ENCODE measurements around the gene CCDC88C. TPM values are rescaled to one million over a fixed set of nuclear protein-coding genes. Genes with fewer than 3 reads are reported as not detected.
"Not testable (repeated sequence)": the region's sequence is repeated elsewhere in the genome, so short reads cannot be mapped to it uniquely, and the experiment has no call there.

CCDC88C gene
- total RNA-seq: 7.2 and 11.5 TPM in 2 replicates
- polyA plus RNA-seq (2012): 1.0 TPM

- peak; percentile 59 for DNase-seq (ENCODE audit: low read depth)
Observed at GRCh38 chr14:91417120-91417982, at the start of gene CCDC88C. Gene CCDC88C (minus strand): TSS chr14:91417820. CDS start chr14:91417690, 130 bp downstream.

- no peak for DNase-seq (ENCODE audit: low read depth)
Observed at GRCh38 chr14:91466192-91466591, 48.6 kb upstream of the CCDC88C start.

- DNase-seq (ENCODE audit: low read depth): no peak
Observed at GRCh38 chr14:91464615-91465205, 47.1 kb upstream of the CCDC88C start.

GRCh38 chr14:91458612-91459011 is 41.0 kb upstream of the CCDC88C start:
- DNase-seq (ENCODE audit: low read depth): no peak

- DNase-seq (ENCODE audit: low read depth): no peak
Observed at GRCh38 chr14:91456283-91456682, 38.7 kb upstream of the CCDC88C start.

GRCh38 chr14:91454580-91454979 is 37.0 kb upstream of the CCDC88C start:
- DNase-seq (ENCODE audit: low read depth): no peak

GRCh38 chr14:91454155-91454554 is 36.5 kb upstream of the CCDC88C start:
- DNase-seq (ENCODE audit: low read depth): no peak

- DNase-seq (ENCODE audit: low read depth): no peak
Observed at GRCh38 chr14:91453744-91454143, 36.1 kb upstream of the CCDC88C start.

GRCh38 chr14:91444335-91445020 is 26.9 kb upstream of the CCDC88C start:
- no peak for DNase-seq (ENCODE audit: low read depth)

GRCh38 chr14:91439345-91439744 is 21.7 kb upstream of the CCDC88C start:
- DNase-seq (ENCODE audit: low read depth): no peak

GRCh38 chr14:91438845-91439244 is 21.2 kb upstream of the CCDC88C start:
- no peak for DNase-seq (ENCODE audit: low read depth)

GRCh38 chr14:91436266-91436665 is 18.6 kb upstream of the CCDC88C start:
- not testable (repeated sequence) for DNase-seq (ENCODE audit: low read depth)

- no peak for DNase-seq (ENCODE audit: low read depth)
Observed at GRCh38 chr14:91429385-91429784, 11.8 kb upstream of the CCDC88C start.

- not testable (repeated sequence) for DNase-seq (ENCODE audit: low read depth)
Observed at GRCh38 chr14:91428931-91429330, 11.3 kb upstream of the CCDC88C start.

- not testable (repeated sequence) for DNase-seq (ENCODE audit: low read depth)
Observed at GRCh38 chr14:91425531-91425944, 7.9 kb upstream of the CCDC88C start.

GRCh38 chr14:91424813-91425530 is 7.4 kb upstream of the CCDC88C start:
- DNase-seq (ENCODE audit: low read depth): no peak

GRCh38 chr14:91420686-91421085 is 3.1 kb upstream of the CCDC88C start:
- DNase-seq (ENCODE audit: low read depth): no peak

GRCh38 chr14:91419451-91419850 is 1.8 kb upstream of the CCDC88C start:
- DNase-seq (ENCODE audit: low read depth): no peak

- DNase-seq (ENCODE audit: low read depth): no peak
Observed at GRCh38 chr14:91419044-91419397, 1.4 kb upstream of the CCDC88C start.

GRCh38 chr14:91418387-91419043 is 895 bp upstream of the CCDC88C start:
- DNase-seq (ENCODE audit: low read depth): peak; percentile 55

GRCh38 chr14:91417983-91418386 is 365 bp upstream of the CCDC88C start:
- DNase-seq (ENCODE audit: low read depth): peak; percentile 30

Data from myocyte (in vitro differentiated cells).